K562 (cell line): ENCODE data around the gene RBM20. TPM values are rescaled to one million over a fixed set of nuclear protein-coding genes. Genes with fewer than 3 reads are reported as not detected.

Experiments used
- AFF1 ChIP-seq, 2 experiments: fragments of 450-650 bp; IDR thresholded peaks; 2 replicates each; pipeline ENCODE4 v1.6.1; 2018; ENCODE audit warnings: mild to moderate bottlenecking in 2 of 2, low read depth in 1 of 2; ENCODE audit not compliant: partially characterized antibody in 2 of 2
- ASH1L ChIP-seq: fragments of 450-650 bp; IDR thresholded peaks from 2 replicates; pipeline ENCODE4 v1.6.1; 2018; ENCODE audit warnings: borderline replicate concordance, mild to moderate bottlenecking, low read depth; ENCODE audit not compliant: partially characterized antibody
- CEBPZ ChIP-seq: fragments of 150-350 bp; IDR thresholded peaks from 2 replicates; pipeline ENCODE4 v1.6.1; 2014; ENCODE audit warnings: low read depth, mild to moderate bottlenecking, low read length, borderline replicate concordance
- ELF4 ChIP-seq: fragments of 450-650 bp; formaldehyde crosslinking; IDR thresholded peaks from 2 replicates; pipeline ENCODE4 v1.4.0; 2022; ENCODE audit warnings: missing genetic modification characterization
- FOXJ3 ChIP-seq: sonication (generic); formaldehyde crosslinking; IDR thresholded peaks from 2 replicates; pipeline ENCODE4 v1.4.0; 2020; ENCODE audit warnings: mild to moderate bottlenecking, missing genetic modification reagents
- FOXM1 ChIP-seq, 2 experiments: fragments of 450-650 bp in 1 of 2; sonication (generic) in 1 of 2; formaldehyde crosslinking in 1 of 2; IDR thresholded peaks; 2 replicates each; pipeline versions ENCODE4 v1.6.1 to v1.9.0; 2017 to 2022; ENCODE audit warnings: low read depth in 2 of 2, mild to moderate bottlenecking in 2 of 2, missing genetic modification reagents in 1 of 2, moderate library complexity in 1 of 2
- NONO ChIP-seq, 2 experiments: fragments of 200-400 bp in 1 of 2; fragments of 450-650 bp in 1 of 2; formaldehyde crosslinking in 1 of 2; IDR thresholded peaks; 2 replicates each; pipeline ENCODE4 v1.6.1; 2017; ENCODE audit warnings: low read depth in 2 of 2, mild to moderate bottlenecking in 2 of 2, moderate library complexity in 2 of 2, low read length in 1 of 2
- PHTF2 ChIP-seq: fragments of 250-450 bp; sonication (Bioruptor Pico); IDR thresholded peaks from 2 replicates; pipeline ENCODE4 v1.5.0; 2021; ENCODE audit warnings: mild to moderate bottlenecking
- POLR2AphosphoS5 ChIP-seq: IDR thresholded peaks from 2 replicates; pipeline ENCODE4 v1.6.1; 2011; ENCODE audit warnings: mild to moderate bottlenecking, low read depth, low read length, moderate library complexity; ENCODE audit not compliant: control insufficient read depth, insufficient read depth
- RFX1 ChIP-seq: fragments of 450-650 bp; IDR thresholded peaks from 2 replicates; pipeline ENCODE4 v1.6.1; 2016; ENCODE audit warnings: mild to moderate bottlenecking, moderate library complexity
- SMAD4 ChIP-seq: fragments of 250-450 bp; sonication (Bioruptor Pico); conservative IDR thresholded peaks from 2 replicates; pipeline ENCODE4 v1.8.0; 2021; ENCODE audit warnings: inconsistent platforms, mild to moderate bottlenecking, moderate library complexity
- SRSF3 ChIP-seq: fragments of 200-400 bp; formaldehyde crosslinking; IDR thresholded peaks from 2 replicates; pipeline ENCODE4 v1.6.1; 2016; ENCODE audit warnings: mild to moderate bottlenecking, low read length, moderate library complexity; ENCODE audit not compliant: insufficient read depth
- TAF1 ChIP-seq: IDR thresholded peaks from 2 replicates; pipeline ENCODE4 v1.6.1; 2011; ENCODE audit warnings: mild to moderate bottlenecking, low read length, moderate library complexity; ENCODE audit not compliant: insufficient read depth, control insufficient read depth, severe bottlenecking; ENCODE audit errors: extremely low read depth
- TCFL5 ChIP-seq: fragments of 250-450 bp; sonication (Bioruptor Pico); conservative IDR thresholded peaks from 2 replicates; pipeline ENCODE4 v1.6.1; 2021; ENCODE audit warnings: mild to moderate bottlenecking, moderate library complexity, matching md5 sums
- ZBED1 ChIP-seq: IDR thresholded peaks from 2 replicates; pipeline ENCODE4 v1.6.1; 2014
- ZNF212 ChIP-seq: fragments of 450-650 bp; formaldehyde crosslinking; IDR thresholded peaks from 2 replicates; pipeline ENCODE4 v1.4.0; 2020; ENCODE audit warnings: mild to moderate bottlenecking
- ZNF384 ChIP-seq: IDR thresholded peaks from 2 replicates; pipeline ENCODE4 v1.6.1; 2012; ENCODE audit warnings: low read depth, low read length, improper control_type of control experiment
- ZNF740 ChIP-seq, 3 experiments: fragments of 200-800 bp in 1 of 3; sonication (Bioruptor generic) in 1 of 3; sonication (generic) in 1 of 3; formaldehyde crosslinking in 1 of 3; IDR thresholded peaks; 2 replicates each; pipeline versions ENCODE4 v1.6.1 to v1.8.0; 2016 to 2022; ENCODE audit warnings: mild to moderate bottlenecking in 2 of 3, missing compliant biosample characterization in 2 of 3, missing genetic modification characterization in 2 of 3, missing genetic modification reagents in 1 of 3
- polyA plus RNA-seq, 8 experiments: library from polyadenylated mRNA; depleted of rRNA in 4 of 8; stranded (reverse) in 5 of 8; unstranded in 3 of 8; fragments of >200 nt; fragmentation: Nextera tagmentation in 2 of 8; fragmentation: Illumina TruSeq in 1 of 8; extraction: Ambion mirVana in 2 of 8; extraction: Trizol in 1 of 8; gene quantifications; 2 replicates each; pipeline versions ENCODE4 v1.2.1 to v1.2.3, GENCODE V29; 2011 to 2014; ENCODE audit warnings: inconsistent platforms in 1 of 8, missing spikeins in 1 of 8
- total RNA-seq, 7 experiments: library from RNA; depleted of rRNA in 6 of 7; stranded (reverse); fragments of >200 nt in 6 of 7; fragmentation: Illumina TruSeq in 2 of 7; extraction: Trizol in 2 of 7; gene quantifications; 2 replicates each; pipeline versions ENCODE4 v1.2.1 to v1.2.3, GENCODE V29; 2011 to 2021; ENCODE audit warnings: low replicate concordance in 1 of 7

The RBM20 gene
- total and polyA plus RNA-seq, 9 of the 15 experiments (the other 6 are each of a cell fraction or from before 2014, with no cell fraction given): 0.63 to 5.7 (median 3.2) TPM

- TF ChIP-seq ZBED1 (no peak), ELF4 (CRISPR knock-in tag) (no peak), TCFL5 (CRISPR knock-in tag) (no peak), POLR2AphosphoS5 (no peak), ZNF740 (CRISPR knock-in tag; IDR thresholded peaks at IDR 0.05) (no peak), ZNF740 (tag; IDR thresholded peaks at IDR 0.05) (no peak), ZNF384 (no peak), FOXJ3 (CRISPR knock-in tag) (no peak), SMAD4 (CRISPR knock-in tag) (0 out of 2 replicates have a peak, but pooled peaks have one; percentile 60), SRSF3 (no peak), PHTF2 (no peak), ZNF212 (CRISPR knock-in tag) (no peak), FOXM1 (IDR thresholded peaks at IDR 0.05; ENCODE audit: low read depth) (no peak), FOXM1 (CRISPR knock-in tag; IDR thresholded peaks at IDR 0.05; ENCODE audit: low read depth) (no peak), RFX1 (no peak), NONO (IDR thresholded peaks at IDR 0.05; ENCODE audit: low read depth in 2 of 2, low read length in 1 of 2) (no peak), AFF1 (IDR thresholded peaks at IDR 0.05; ENCODE audit: low read depth in 1 of 2, partially characterized antibody in 2 of 2) (no peak), TAF1 (no peak), ASH1L (no peak), CEBPZ (no peak)
Observed at GRCh38 chr10:110885932-110886674, 242.0 kb downstream of the RBM20 start (continued).
